AG09319 (cell line): ENCODE measurements around the gene CPLX1.

Experiments
- DNase-seq: peaks from one replicate; pipeline ENCODE4 v3.0.0-alpha.2; 2010; ENCODE audit warnings: low read depth; ENCODE audit errors: extremely low read depth
- TF ChIP-seq, protein P1 (sequence below): IDR thresholded peaks from 2 replicates; pipeline ENCODE4 v1.5.1; 2011; ENCODE audit warnings: low read depth, mild to moderate bottlenecking, inconsistent platforms, low read length, moderate library complexity

CPLX1 gene

DNA sequence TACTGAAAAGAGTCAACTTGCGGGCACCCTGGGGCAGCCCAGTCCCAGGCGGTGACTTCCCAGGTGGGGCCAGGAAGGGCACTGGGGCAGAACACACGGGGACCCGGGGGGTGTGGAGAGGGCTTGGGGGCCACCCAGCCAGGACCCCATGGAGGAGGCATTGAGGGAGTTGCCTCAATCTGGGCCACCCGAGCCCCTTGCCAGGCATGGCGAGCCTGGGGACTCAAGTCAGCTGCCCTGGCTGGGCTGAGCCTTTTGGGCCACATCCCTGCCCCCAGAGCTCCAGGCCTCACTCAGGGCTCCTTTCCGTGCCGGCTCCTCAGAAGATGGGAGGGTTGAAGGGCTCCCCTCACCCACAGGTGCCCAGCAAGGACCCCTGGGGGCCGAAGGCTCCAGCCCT, 6.6 kb upstream of the CPLX1 start:
- no peak for DNase-seq
- TF ChIP-seq, protein P1, sequence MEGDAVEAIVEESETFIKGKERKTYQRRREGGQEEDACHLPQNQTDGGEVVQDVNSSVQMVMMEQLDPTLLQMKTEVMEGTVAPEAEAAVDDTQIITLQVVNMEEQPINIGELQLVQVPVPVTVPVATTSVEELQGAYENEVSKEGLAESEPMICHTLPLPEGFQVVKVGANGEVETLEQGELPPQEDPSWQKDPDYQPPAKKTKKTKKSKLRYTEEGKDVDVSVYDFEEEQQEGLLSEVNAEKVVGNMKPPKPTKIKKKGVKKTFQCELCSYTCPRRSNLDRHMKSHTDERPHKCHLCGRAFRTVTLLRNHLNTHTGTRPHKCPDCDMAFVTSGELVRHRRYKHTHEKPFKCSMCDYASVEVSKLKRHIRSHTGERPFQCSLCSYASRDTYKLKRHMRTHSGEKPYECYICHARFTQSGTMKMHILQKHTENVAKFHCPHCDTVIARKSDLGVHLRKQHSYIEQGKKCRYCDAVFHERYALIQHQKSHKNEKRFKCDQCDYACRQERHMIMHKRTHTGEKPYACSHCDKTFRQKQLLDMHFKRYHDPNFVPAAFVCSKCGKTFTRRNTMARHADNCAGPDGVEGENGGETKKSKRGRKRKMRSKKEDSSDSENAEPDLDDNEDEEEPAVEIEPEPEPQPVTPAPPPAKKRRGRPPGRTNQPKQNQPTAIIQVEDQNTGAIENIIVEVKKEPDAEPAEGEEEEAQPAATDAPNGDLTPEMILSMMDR = no peak

DNA sequence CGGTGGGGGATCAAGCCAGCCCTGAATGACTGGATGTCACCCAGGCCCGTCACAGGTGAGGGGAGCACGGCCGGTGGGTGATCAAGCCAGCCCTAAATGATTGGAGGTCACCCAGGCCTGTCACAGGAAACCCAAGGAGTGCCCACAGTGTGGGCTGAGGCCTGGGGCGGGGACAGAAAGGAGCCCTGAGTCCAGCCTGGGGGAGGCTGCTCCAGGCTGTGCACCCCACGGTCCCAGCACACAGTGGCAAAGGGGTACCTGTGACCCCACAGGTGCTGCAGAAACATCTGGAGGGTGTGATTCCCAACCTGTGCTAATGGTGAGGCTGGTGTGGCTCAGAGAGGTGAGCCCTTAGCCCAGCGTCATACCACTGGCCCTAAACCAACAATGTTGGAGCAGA, 6.2 kb upstream of the CPLX1 start:
- DNase-seq = no peak
- TF ChIP-seq, protein P1 = no peak

DNA sequence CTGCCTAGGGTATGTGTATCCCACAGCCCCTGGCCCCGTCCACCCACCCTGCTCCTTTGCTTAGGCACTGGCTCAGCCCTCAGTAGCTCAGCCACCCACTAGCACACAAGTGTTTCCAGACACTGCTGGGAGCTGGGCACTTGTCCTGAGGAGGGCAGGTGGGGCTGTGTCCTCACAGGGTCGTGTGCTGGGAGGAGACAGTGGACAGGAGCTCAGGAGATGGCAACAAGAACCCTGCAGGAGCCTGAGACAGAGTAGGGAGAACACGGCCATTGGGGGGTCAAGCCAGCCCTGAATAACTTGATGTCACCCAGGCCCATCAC, 5.5 kb upstream of the CPLX1 start:
- no peak for DNase-seq
- TF ChIP-seq, protein P1 = no peak

DNA sequence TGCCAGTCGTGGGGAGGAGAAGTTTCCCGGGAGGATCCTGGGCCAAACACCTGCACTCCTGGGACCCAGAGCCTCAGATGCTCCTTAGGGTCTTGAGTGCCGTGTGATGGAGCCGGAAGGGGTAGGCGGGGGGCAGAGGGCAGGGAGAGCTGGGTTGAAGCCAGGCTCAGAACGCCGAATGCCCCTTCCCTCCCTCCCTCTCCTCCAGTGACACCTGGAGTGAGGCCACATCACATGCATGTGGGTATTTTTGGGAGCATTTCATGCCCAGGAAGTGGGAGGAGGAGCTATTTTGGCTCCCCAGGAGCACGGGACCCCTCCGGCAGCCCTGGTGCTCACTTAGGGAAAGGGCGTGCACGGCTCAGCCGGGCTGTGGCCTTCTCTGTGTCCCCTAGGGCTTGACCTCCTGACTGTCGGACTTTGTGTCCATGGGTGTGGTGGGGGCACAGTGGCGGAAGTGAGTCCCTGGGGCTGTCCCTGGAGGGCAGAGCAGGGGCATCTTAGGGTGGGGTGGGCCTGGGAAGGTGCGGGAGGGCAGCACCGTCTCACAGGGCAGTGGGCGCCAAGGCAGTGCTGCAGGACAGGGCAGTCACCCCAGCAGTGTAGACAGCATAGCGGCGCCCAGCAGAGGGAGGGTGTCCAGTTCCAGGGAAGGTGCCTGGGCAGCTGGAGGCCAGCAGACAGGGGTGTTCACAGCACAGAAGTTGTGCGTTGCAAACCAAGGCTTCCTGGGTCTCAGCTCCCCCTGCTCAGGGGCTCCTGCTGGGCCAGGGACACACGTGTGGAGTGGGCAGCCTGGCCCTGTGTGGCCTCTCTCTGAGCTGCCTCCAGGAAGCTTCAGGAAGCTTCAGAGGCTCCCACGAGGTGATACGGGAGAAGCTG, 4.9 kb upstream of the CPLX1 start:
- TF ChIP-seq, protein P1 = no peak
- DNase-seq = no peak

DNA sequence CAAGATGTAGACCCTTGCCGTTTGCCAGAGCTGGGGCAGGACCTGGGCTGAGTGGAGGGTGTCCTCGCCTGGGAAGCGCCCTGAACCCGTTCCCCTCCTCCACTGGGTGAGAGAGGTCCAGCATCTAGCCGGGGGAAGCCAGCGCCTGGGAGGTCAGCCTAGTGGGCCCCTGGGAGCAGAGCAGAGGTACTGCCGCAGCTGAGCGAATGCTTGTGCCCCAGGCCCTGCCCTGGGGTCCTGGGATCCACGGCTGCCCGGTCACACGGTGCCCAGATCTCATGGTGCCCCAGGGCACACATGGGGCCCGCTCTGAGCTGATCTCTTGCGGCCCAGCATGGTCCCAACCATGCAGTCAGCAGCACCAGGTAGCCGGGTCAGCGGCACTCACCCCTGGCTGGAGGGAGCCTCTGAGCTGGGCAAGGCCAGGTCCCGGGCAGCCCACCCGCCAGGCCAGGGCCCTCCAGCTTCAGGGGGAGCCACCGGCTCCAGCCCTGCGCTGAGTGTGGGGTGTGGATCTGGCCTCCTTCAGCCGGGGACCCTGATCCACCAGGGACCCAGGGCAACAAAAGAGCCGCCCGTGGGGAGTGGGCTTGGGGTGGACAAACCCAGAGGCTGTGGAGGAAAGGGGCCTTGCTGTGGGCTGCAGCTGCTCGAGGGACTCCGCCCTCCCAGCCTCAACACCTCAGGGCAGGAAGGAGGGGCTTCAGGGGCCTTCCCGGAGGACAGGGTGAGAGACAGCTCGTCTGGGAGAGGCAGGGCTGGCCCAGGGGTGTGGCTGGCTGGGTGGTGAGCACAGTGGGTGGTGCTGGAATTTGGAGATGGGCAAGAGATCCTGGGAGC, 4.1 kb upstream of the CPLX1 start:
- TF ChIP-seq, protein P1 = no peak
- no peak for DNase-seq

DNA sequence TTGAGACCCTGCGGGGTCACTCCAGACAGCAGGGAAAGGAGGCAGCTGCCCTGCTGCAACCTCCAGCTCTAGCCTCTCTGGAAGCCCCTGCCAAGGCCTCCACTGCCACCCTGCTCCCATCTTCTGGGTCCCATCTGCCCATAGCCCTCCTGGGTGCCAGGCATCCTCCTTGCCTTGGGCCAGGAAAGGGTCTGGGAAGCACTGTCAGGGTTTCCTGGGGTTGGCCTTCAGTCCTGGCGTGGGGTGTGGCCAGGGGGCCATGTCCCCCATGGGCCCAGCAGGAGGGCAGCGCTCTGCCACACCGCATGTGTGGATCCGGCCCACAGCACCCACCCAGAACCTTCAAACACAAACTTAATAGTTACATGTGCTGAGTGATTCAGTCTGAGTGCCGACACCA, 3.4 kb upstream of the CPLX1 start:
- TF ChIP-seq, protein P1 = no peak
- no peak for DNase-seq
